Naive thymus-derived CD8-positive, alpha-beta T cell (primary cell): ENCODE measurements around the gene LRTM1. TPM values are rescaled to one million over a fixed set of nuclear protein-coding genes. Genes with fewer than 3 reads are reported as not detected.

ENCODE experiments used
- ATAC-seq, 2 donors: fragments of 150-1000 bp; cut with Tn5 transposase in 1 of 2; sonication (Bioruptor Pico), chemical (Tn5 transposase) in 1 of 2; 1 replicate in 1 of 2; 2 replicates in 1 of 2; pipeline ENCODE4 v1.10.0; 2021; ENCODE audit warnings: mild to moderate bottlenecking in 2 of 2, moderate library complexity in 2 of 2
- POLR2A ChIA-PET: fragments of 350-600 bp; sonication (Branson Sonifier 250); formaldehyde crosslinking; loops from one replicate; lab custom pipeline; 2021; ENCODE audit warnings: antibody characterized with exemption; lab: Charles Lee
- DNase-seq, 10 donors: peaks; one replicate each; pipeline versions ENCODE4 v3.0.0 to v3.0.0-alpha.2; 2020 to 2022
- H3K27ac Mint-ChIP-seq, 10 donors: one replicate each; pipeline ENCODE4 v1.8.0; 2020 to 2022; ENCODE audit warnings: mild to moderate bottlenecking in 10 of 10, mixed read lengths in 10 of 10, moderate library complexity in 4 of 10, inconsistent platforms in 1 of 10
- H3K27me3 Mint-ChIP-seq, 5 donors: one replicate each; pipeline ENCODE4 v1.8.0; 2021 to 2022; ENCODE audit warnings: mixed read lengths in 5 of 5
- H3K36me3 Mint-ChIP-seq, 3 donors: one replicate each; pipeline ENCODE4 v1.8.0; 2020 to 2022; ENCODE audit warnings: mixed read lengths in 3 of 3, mild to moderate bottlenecking in 2 of 3, inconsistent platforms in 1 of 3
- H3K4me1 Mint-ChIP-seq, 4 donors: one replicate each; pipeline ENCODE4 v1.8.0; 2021 to 2022; ENCODE audit warnings: mixed read lengths in 4 of 4
- H3K4me3 Mint-ChIP-seq, 10 donors: one replicate each; pipeline ENCODE4 v1.8.0; 2020 to 2022; ENCODE audit warnings: mild to moderate bottlenecking in 10 of 10, mixed read lengths in 10 of 10, moderate library complexity in 6 of 10, inconsistent platforms in 1 of 10
- H3K9me3 Mint-ChIP-seq, 9 donors: one replicate each; pipeline ENCODE4 v1.8.0; 2020 to 2022; ENCODE audit warnings: mixed read lengths in 9 of 9, mild to moderate bottlenecking in 3 of 9, inconsistent platforms in 1 of 9, moderate library complexity in 1 of 9
- polyA plus RNA-seq, 3 donors: library from polyadenylated mRNA; unstranded; fragments of 300-500 nt; fragmentation: Illumina TruSeq; gene quantifications; one replicate each; pipeline ENCODE4 v1.2.3, GENCODE V29; 2021
- total RNA-seq, 8 experiments: library from RNA in 2 of 8; stranded (reverse) in 2 of 8; gene quantifications; one replicate each; pipeline ENCODE4 v1.2.3 and lab custom pipeline; 2021 to 2026

Gene LRTM1
- total and polyA plus RNA-seq, 5 experiments from 2014 or later = not detected

- ATAC-seq (no peak), DNase-seq (no peak)
- Mint-ChIP-seq H3K27ac (no peak overlapping the region), H3K4me1 (no peaks in the 10 kb centered on the region), H3K27me3 (peaks cover 0 to 2% (median 0%) of the 10 kb centered on the region in 5 donors), H3K4me3 (no peak overlapping the region), H3K36me3 (no peaks in the 10 kb centered on the region), H3K9me3 (peaks cover 0 to 5% (median 0%) of the 10 kb centered on the region in 9 donors)
- POLR2A ChIA-PET = no interaction called here
Observed at GRCh38 chr3:54905261-54905888, 22.5 kb downstream of the LRTM1 start.

GRCh38 chr3:54901906-54902685 lies 25.8 kb downstream of the LRTM1 start:
- Mint-ChIP-seq H3K36me3 (no peaks in the 10 kb centered on the region), H3K27ac (no peak overlapping the region), H3K9me3 (peaks cover 0 to 5% (median 0%) of the 10 kb centered on the region in 9 donors), H3K4me1 (no peaks in the 10 kb centered on the region), H3K4me3 (no peak overlapping the region), H3K27me3 (peaks cover 0 to 2% (median 0%) of the 10 kb centered on the region in 5 donors)
- POLR2A ChIA-PET = no interaction called here
- no peak for DNase-seq
- no peak for ATAC-seq

DNA sequence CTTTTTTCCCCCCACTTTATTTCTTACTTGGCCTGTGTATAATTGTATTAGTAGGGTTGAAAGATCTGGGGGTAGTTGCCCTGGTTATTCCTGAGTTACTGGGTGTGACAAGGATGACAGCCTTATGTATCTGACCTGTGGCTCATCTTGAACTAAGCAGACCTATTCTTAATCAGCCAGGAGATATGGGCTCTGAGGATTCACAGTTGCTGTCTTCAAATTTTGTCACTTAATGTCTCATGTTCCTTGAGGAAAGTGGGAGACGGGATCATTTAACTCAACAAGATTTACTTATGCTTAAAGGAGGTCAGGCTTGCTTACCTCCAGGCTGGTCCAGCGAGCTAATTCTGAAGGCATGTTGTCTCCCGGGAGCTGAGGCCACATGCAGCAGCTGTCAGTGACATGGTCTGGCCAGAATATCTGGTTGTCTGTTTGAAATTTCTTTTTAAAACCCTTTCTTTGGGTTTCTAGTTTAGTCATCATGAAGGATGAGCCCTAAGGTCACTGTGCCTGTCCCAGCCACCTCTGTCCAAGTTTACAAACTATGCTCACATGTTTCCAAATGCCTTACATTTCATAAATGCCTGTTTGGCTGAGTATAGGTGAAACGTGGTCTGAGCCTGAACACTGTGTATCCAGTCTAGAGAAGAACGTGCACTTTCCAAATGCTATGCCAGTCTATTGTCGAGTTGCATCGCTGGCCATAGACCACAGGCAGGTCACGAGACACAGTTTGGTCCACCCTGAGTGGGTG lies 26.8 kb downstream of the LRTM1 start:
- no peak for ATAC-seq
- Mint-ChIP-seq H3K27ac (no peak overlapping the region), H3K4me3 (no peak overlapping the region), H3K9me3 (peaks cover 0 to 5% (median 0%) of the 10 kb centered on the region in 9 donors), H3K36me3 (no peaks in the 10 kb centered on the region), H3K27me3 (peaks cover 0 to 2% (median 0%) of the 10 kb centered on the region in 5 donors), H3K4me1 (no peaks in the 10 kb centered on the region)
- no peak for DNase-seq
- POLR2A ChIA-PET = no interaction called here

DNA sequence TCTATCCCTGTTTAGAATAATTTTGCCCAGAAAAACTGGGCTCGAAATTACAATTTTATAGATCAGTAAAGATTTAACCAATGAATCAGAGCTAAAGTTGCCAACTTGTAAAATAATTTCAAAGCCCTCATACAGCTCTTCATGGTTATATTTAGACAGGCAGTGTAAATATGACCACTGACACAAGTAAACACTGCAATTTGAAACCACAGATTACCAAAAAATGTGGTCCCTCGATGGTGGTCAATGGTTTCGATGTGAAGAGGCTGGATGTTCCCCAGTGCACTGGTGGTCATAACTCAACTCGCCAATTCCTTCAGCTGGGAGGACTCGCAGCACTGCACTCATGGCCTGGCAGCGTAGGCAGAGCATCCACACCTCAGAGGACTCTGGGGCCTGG lies 28.6 kb downstream of the LRTM1 start:
- H3K27ac Mint-ChIP-seq = no peak overlapping the region
- H3K9me3 Mint-ChIP-seq = peaks cover 0 to 4% (median 0%) of the 10 kb centered on the region in 9 donors
- DNase-seq (no peak), ATAC-seq (no peak)
- no peak overlapping the region for H3K4me3 Mint-ChIP-seq
- peaks cover 0 to 2% (median 0%) of the 10 kb centered on the region in 5 donors for H3K27me3 Mint-ChIP-seq
- H3K4me1 Mint-ChIP-seq = no peaks in the 10 kb centered on the region
- no peaks in the 10 kb centered on the region for H3K36me3 Mint-ChIP-seq
- POLR2A ChIA-PET = no interaction called here

- POLR2A ChIA-PET = no interaction called here
- no peak for DNase-seq
- Mint-ChIP-seq H3K36me3 (no peaks in the 10 kb centered on the region), H3K27ac (no peak overlapping the region), H3K9me3 (peaks cover 0 to 4% (median 0%) of the 10 kb centered on the region in 9 donors), H3K4me3 (no peak overlapping the region), H3K27me3 (no peaks in the 10 kb centered on the region), H3K4me1 (no peaks in the 10 kb centered on the region)
- ATAC-seq = no peak
Observed at GRCh38 chr3:54897028-54897711, 30.7 kb downstream of the LRTM1 start.

DNA sequence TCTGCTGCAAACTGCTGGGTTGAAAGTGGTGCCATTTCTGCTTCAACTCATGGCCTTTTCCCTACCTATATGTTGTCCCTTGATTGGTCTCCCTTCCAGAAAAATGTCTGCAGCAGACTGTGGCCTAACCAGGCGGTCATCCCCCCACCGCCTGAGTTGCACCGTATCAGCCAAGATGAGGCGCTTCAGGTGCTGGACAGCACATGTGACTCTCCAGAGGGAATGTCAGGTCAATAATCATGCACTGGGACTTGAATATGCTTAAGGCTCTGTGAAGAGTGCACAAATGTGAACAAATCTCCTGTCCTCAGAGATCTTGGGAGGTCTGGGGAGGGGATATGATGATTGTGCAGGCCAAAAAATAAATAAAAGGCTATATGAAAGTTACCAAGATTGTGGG lies 32.2 kb downstream of the LRTM1 start:
- H3K9me3 Mint-ChIP-seq = peaks cover 0 to 2% (median 0%) of the 10 kb centered on the region in 9 donors
- no peak overlapping the region for H3K27ac Mint-ChIP-seq
- DNase-seq (no peak), ATAC-seq (no peak)
- H3K4me3 Mint-ChIP-seq = no peak overlapping the region
- H3K27me3 Mint-ChIP-seq = no peaks in the 10 kb centered on the region
- POLR2A ChIA-PET = no interaction called here
- H3K36me3 Mint-ChIP-seq = no peaks in the 10 kb centered on the region
- H3K4me1 Mint-ChIP-seq = no peaks in the 10 kb centered on the region

- no peak overlapping the region for H3K4me3 Mint-ChIP-seq
- peaks cover 0 to 11% (median 0%) of the 10 kb centered on the region in 9 donors for H3K9me3 Mint-ChIP-seq
- ATAC-seq (no peak), DNase-seq (no peak)
- H3K36me3 Mint-ChIP-seq = no peaks in the 10 kb centered on the region
- peaks cover 0 to 6% (median 1%) of the 10 kb centered on the region in 5 donors for H3K27me3 Mint-ChIP-seq
- no peak overlapping the region for H3K27ac Mint-ChIP-seq
- no peaks in the 10 kb centered on the region for H3K4me1 Mint-ChIP-seq
- POLR2A ChIA-PET = no interaction called here
Observed at GRCh38 chr3:54892168-54892567, 35.7 kb downstream of the LRTM1 start.

DNA sequence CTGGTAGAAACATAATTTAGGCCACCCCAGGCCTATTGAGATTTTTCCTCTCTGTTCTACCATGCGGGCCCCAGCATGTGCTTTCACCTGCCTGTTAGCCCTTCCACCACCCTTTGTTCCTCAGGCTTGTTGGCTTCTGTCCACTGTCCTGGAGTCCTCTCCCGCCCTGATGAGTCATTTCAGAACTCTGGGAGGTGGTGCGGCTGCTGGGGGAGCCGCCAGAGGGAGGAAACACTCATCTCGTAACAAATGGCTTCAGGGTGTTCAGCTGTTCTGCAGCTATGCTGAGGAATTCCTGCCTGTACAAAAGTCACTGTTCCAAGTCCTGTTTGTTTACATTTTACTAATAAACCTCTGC lies 36.3 kb downstream of the LRTM1 start:
- H3K27ac Mint-ChIP-seq = no peak overlapping the region
- H3K27me3 Mint-ChIP-seq = peaks cover 0 to 6% (median 1%) of the 10 kb centered on the region in 5 donors
- H3K36me3 Mint-ChIP-seq = no peaks in the 10 kb centered on the region
- H3K9me3 Mint-ChIP-seq = peaks cover 0 to 11% (median 0%) of the 10 kb centered on the region in 9 donors
- no peaks in the 10 kb centered on the region for H3K4me1 Mint-ChIP-seq
- DNase-seq (no peak), ATAC-seq (no peak)
- no peak overlapping the region for H3K4me3 Mint-ChIP-seq
- POLR2A ChIA-PET = no interaction called here

- no peaks in the 10 kb centered on the region for H3K36me3 Mint-ChIP-seq
- H3K4me3 Mint-ChIP-seq = no peak overlapping the region
- no peak overlapping the region for H3K27ac Mint-ChIP-seq
- H3K9me3 Mint-ChIP-seq = peaks cover 0 to 11% (median 0%) of the 10 kb centered on the region in 9 donors
- no peak for ATAC-seq
- peaks cover 0 to 6% (median 1%) of the 10 kb centered on the region in 5 donors for H3K27me3 Mint-ChIP-seq
- no peak for DNase-seq
- POLR2A ChIA-PET = no interaction called here
- no peaks in the 10 kb centered on the region for H3K4me1 Mint-ChIP-seq
Observed at GRCh38 chr3:54889731-54890130, 38.1 kb downstream of the LRTM1 start.

GRCh38 chr3:54888873-54889272 lies 39.0 kb downstream of the LRTM1 start:
- Mint-ChIP-seq H3K27ac (no peak overlapping the region), H3K27me3 (peaks cover 0 to 11% (median 1%) of the 10 kb centered on the region in 5 donors), H3K4me1 (no peaks in the 10 kb centered on the region), H3K36me3 (no peaks in the 10 kb centered on the region), H3K4me3 (no peak overlapping the region), H3K9me3 (peaks cover 0 to 11% (median 0%) of the 10 kb centered on the region in 9 donors)
- DNase-seq (no peak), ATAC-seq (no peak)
- POLR2A ChIA-PET = no interaction called here

DNA sequence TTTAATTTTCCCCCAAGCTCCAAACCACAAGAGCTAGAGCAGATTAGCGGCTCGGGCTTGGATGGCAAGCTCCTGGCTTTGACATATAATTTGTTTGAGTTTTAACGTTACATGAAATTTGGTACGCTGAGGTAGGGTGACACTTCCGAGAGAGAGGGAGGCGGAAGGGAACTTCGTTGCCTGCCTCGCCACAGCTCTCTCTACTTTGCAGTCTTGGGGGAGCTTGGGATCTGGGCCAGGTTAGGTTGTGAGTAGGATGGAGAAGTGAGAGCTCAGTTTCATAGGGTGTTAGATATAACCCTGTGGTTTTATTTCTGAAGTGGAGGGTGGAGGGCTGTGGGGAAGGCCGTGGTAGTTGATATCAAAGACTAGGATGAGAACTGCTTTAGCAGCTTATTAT lies 39.7 kb downstream of the LRTM1 start:
- H3K27me3 Mint-ChIP-seq = peaks cover 0 to 16% (median 1%) of the 10 kb centered on the region in 5 donors
- H3K9me3 Mint-ChIP-seq = peaks cover 0 to 11% (median 0%) of the 10 kb centered on the region in 9 donors
- no peaks in the 10 kb centered on the region for H3K36me3 Mint-ChIP-seq
- DNase-seq (no peak), ATAC-seq (no peak)
- no peaks in the 10 kb centered on the region for H3K4me1 Mint-ChIP-seq
- H3K27ac Mint-ChIP-seq = no peak overlapping the region
- POLR2A ChIA-PET = no interaction called here
- no peak overlapping the region for H3K4me3 Mint-ChIP-seq

GRCh38 chr3:54882129-54882833 lies 45.6 kb downstream of the LRTM1 start:
- Mint-ChIP-seq H3K4me3 (no peak overlapping the region), H3K27ac (no peak overlapping the region), H3K27me3 (peaks cover 0 to 10% (median 4%) of the 10 kb centered on the region in 5 donors), H3K36me3 (no peaks in the 10 kb centered on the region), H3K9me3 (peaks cover 0 to 3% (median 0%) of the 10 kb centered on the region in 9 donors), H3K4me1 (no peaks in the 10 kb centered on the region)
- DNase-seq (no peak), ATAC-seq (no peak)
- POLR2A ChIA-PET = no interaction called here
